ENCODE results near the gene ZDHHC21.
"Not testable (repeated sequence)": the region's sequence is repeated elsewhere in the genome, so short reads cannot be mapped to it uniquely, and the experiment has no call there.

The ZDHHC21 gene

DNA sequence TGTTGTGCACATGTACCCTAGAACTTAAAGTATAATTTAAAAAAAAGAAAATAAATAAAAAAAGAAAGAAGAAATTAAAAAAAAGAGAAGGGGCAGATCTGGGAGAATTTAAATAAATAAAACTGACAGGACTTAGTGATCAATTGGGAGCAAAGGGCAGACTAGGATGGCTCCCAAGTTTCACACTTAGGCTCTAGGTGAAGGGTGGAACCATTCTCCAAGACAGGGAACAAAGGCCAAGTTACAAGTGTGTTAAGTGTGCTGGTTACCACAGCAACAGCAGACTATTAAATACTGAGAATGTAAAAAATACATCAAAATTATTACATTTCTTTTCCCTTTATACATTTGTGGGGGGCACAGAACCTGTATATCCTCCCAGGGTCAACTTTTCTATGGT lies 7.1 kb downstream of the ZDHHC21 start:
- DNase-seq (ENCODE audit: extremely low read depth in 1 of 2, low read depth in 1 of 2), result no peak

DNA sequence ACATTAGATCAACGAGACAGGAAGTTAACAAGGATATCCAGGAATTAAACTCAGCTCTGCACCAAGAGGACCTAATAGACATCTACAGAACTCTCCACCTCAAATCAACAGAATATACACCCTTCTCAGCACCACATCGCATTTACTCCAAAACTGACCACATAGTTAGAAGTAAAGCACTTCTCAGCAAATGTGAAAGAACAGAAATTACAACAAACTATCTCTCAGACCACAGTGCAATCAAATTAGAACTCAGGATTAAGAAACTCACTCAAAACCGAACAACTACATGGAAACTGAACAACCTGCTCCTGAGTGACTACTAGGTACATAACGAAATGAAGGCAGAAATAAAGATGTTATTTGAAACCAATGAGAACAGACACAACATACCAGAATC lies 10.6 kb downstream of the ZDHHC21 start:
- DNase-seq (ENCODE audit: extremely low read depth in 1 of 2, low read depth in 1 of 2), result not testable (repeated sequence)

DNA sequence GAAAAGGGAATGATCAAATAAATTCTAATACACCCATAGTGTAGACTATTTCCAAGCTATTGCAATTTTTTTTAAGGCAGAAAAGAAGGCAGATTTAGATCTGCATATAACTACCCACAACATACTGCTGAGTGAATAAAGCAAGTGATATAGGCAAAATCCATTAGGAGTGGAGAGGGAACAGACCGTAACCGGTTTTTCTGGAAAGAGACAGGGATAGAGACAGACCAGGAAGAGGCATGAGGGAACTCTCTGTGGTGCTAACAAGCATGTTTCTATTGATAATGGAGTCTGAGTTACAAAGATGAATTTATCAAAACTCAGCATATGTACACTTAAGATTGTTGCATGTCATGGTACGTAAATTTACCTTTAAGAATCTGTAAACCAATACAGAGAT lies 14.5 kb downstream of the ZDHHC21 start:
- no peak for DNase-seq (ENCODE audit: extremely low read depth in 1 of 2, low read depth in 1 of 2)

DNA sequence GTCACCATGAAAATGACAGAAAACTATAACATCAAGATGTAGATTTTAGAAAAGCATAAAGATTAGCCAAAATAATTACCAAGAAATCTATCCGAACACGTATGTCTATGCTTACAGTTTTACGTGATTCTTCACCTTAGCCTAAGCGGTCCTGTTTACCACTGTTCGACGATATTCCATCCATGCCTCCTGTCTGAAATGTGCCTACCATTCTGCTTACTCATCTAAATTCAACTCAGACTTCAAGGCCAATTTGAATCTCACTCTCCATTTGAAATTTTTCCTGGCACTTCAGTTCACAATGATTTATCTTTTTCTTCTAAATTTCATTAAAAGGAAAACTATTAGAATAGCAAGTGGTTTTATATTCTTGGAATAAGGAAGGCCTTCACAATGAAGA lies 15.4 kb downstream of the ZDHHC21 start:
- no peak for DNase-seq (ENCODE audit: extremely low read depth in 1 of 2, low read depth in 1 of 2)

DNA sequence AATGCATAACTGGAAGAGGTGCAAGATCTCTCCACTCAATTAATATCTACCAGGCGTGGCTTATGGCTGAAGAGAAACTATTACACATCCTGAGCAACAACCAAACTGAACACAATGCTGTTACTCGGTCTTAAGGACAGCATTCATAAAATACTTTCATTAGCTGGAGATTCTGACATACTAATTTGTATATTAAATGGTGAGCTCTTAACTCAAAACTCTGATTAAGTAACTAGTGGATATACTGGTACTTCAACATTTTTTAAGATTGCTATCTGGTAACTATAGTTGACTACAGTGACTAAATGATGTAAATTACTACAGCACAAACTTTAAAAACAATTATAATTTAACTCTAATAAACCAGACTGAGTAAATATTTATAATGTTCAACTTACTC lies 15.8 kb downstream of the ZDHHC21 start:
- DNase-seq (ENCODE audit: extremely low read depth in 1 of 2, low read depth in 1 of 2), result no peak

DNA sequence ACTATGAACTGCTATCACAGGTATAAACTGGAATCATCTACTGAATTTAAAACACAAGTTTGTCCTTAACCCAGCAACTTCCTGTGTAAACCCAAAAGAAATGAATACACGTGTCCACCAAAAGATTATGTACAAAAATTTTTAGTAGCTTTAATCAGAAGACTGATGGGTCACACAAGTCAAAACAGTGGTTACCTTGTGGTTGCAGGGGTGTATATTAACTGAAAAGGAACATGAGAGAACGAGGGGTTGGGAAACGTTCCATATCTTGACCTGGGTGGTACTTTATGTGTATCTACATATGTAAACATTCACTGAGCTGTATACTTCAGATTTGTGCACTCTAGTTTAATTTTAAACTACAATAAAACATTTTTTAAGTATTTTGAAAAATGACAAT lies 18.6 kb downstream of the ZDHHC21 start:
- DNase-seq (ENCODE audit: extremely low read depth in 1 of 2, low read depth in 1 of 2), result no peak

DNA sequence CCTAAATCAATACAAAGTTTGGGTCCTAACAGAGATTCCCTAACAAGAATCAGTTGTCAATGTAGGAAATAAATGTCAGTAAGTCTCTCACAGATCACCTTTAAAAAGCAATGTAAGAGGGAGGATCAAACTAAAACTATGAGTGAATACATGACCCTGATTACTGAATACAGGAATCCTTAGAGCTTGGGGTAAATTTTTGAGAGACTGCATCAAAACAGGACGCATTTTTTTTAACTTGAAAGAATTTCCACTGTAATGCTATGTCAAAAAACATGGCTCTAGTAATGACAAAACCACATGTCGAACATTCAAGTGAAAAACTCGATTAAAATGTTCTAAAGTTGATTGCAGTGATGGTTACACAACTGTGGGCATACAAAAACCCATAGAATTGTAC lies 21.9 kb downstream of the ZDHHC21 start:
- no peak for DNase-seq (ENCODE audit: extremely low read depth in 1 of 2, low read depth in 1 of 2)

DNA sequence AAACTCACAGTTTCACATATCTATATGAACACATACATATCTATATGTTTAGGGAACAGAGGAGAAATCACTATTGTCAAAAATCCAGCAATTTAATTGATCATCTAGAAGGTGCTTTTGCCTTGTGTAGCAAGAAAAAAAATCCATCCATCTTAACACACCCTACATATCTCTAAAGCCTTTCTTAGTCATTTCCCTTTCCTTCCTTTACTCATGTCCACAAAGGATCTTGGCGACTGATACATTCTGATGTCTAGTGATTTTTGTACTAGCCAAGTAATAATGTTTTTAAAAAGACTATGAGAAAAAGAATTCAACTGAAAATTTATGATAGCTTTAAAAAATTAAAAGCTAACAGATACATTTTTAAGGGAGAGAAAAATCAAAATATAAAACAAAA lies 22.5 kb downstream of the ZDHHC21 start:
- DNase-seq (ENCODE audit: extremely low read depth in 1 of 2, low read depth in 1 of 2), result no peak

DNA sequence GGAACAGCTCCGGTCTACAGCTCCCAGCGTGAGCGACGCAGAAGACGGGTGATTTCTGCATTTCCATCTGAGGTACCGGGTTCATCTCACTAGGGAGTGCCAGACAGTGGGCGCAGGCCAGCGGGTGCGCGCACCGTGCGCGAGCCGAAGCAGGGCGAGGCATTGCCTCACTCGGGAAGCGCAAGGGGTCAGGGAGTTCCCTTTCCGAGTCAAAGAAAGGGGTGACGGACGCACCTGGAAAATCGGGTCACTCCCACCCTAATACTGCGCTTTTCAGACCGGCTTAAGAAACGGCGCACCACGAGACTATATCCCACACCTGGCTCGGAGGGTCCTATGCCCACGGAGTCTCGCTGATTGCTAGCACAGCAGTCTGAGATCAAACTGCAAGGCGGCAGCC lies 29.2 kb downstream of the ZDHHC21 start:
- DNase-seq (ENCODE audit: extremely low read depth in 1 of 2, low read depth in 1 of 2), result not testable (repeated sequence)

DNA sequence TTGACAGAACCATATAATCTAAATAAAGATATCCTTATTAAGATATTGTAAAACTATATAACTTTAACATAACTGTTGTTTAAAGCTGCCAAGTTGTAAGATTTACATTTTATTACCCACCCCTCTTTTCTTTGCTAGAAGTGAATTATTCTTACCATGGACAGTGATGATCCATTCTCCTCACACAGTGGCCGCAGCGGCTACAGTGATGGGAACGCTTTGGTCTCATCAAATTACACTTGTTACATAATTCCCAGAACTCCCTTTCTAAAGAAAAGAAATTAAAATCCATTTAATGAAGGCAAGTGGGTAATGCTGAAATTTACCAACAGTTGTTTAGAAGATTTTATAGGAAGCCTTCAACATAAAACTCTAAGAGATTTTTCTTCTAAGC lies 31.2 kb downstream of the ZDHHC21 start:
- no peak for DNase-seq (ENCODE audit: extremely low read depth in 1 of 2, low read depth in 1 of 2)

DNA sequence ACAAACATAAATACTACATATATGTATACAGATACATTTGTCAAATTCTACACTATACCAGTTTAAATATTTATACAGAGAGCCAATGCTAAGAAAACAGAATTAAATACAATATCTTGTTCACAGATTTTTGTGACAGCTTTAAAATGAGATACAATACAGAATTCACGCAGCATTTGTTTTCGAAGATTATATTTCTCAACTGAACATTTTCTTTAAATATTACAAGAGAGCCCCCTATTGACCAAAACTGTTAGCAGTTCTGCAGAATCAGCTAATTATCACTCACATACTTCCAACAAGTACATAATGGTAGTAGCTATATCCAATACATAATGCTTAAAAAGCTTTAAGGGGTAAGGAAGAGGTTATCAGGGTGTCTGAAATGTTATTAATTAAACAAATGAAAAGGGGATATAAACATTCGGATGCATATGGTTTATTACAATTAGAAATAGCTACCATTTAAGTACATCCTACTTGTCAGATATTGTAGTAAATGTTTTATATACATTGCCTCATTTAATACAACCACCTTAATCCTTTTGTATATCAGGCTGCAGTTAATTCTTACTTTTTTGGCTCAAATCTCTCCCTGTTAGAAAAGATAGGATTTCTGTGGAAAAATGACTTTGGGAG lies 31.7 kb downstream of the ZDHHC21 start:
- DNase-seq (ENCODE audit: extremely low read depth in 1 of 2, low read depth in 1 of 2), result no peak

DNA sequence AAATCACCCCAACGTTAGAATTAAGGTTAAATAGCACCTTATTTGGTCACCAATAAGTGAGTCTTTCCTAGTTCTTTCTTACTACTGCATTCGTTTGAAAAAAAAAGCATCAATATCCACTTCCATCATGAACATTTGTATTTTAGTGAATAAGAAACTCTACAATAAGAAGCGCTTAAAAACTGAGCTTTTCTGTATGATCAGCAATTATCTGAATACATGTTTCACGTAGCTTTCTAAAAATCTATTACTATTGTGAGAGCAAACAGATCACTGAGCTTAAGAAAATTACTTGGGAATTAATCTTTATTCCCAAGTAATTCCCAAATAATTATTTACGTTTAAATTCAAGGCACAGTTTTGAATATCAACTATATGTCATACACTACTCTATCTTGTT lies 32.5 kb downstream of the ZDHHC21 start:
- DNase-seq (ENCODE audit: extremely low read depth in 1 of 2, low read depth in 1 of 2), result no peak

DNA sequence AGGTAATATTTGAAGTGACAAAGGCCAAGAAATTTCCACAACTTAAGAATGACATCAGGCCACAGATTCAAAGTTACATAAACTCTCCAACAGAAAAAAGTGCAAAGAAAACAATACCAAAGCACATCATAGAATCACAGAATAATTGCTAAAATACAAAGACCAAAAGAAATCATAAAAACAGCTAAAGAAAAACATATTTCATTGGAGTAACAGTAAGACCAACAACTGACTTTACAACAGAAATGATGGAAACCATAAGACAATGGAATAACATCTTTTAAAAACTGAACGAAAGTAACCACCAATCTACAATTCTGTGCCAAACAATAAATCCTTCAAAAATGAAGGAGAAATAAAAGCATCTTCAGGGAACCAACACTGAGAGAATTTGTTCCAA lies 38.3 kb downstream of the ZDHHC21 start:
- no peak for DNase-seq (ENCODE audit: extremely low read depth in 1 of 2, low read depth in 1 of 2)

DNA sequence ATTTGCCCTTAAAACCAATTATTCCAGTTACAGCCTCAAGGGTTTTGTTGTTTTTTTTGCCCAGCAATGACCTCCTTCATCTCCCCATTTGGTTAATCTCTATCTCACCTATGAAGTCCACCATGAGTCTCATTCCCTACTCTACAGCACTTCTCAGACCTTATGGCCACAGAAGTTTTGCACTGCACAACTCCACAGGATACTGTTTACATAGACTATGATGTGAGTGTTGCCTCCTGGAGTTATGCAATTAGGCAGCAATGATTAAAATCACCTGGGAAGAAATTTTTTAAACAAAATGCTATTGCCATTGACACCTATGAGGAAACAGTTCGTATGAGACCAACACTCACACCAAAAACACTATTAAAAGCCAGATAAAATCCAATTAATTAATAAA lies 39.7 kb downstream of the ZDHHC21 start:
- no peak for DNase-seq (ENCODE audit: extremely low read depth in 1 of 2, low read depth in 1 of 2)

DNA sequence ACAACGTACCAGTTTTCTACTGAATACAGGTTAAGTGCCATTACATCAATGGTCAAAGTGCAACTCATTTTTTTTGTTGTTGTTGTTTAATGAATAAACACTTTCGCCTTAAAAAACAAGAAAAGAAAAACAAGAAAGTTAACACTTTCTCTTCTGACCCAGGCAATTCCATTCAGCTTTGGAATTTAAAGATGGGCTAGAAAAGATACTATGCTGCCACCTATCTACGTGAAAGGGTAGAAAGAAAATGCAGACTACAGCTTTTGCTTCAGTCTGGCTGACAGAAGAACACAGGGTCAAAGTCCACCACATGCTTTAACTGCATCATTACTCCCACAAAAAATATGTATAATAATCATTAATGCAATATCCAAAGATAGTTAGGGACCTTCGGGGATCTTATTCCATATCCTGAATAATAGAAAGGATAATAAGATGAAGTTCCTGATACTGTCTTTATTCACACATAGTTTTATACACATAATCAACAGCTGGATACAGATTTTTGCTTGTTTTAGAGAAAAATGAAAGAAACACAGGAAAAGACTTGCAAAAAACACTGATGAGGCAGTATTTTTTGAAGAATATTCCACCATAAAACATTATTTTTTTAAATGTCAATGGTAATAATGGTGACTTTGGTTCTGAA lies 40.4 kb downstream of the ZDHHC21 start:
- DNase-seq (ENCODE audit: extremely low read depth in 1 of 2, low read depth in 1 of 2), result no peak

DNA sequence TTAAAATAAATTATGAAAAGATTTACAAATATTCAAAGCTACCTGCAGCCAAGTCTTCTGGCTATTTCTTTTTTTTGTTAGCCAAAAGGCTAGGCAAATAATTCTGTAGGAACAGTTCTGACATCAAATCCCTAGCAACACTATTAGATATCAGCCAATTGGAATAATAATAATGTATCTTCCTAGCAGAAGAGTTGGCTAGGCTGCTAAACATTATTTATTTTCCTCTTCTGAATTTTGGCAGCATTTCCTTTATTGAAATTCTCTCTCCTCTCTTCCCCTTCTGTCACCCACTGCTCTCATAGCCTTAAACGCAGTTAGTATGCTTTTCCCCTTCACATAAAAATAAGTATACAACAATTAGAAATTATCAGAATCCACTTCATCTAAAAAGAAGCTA lies 42.6 kb downstream of the ZDHHC21 start:
- no peak for DNase-seq (ENCODE audit: extremely low read depth in 1 of 2, low read depth in 1 of 2)

DNA sequence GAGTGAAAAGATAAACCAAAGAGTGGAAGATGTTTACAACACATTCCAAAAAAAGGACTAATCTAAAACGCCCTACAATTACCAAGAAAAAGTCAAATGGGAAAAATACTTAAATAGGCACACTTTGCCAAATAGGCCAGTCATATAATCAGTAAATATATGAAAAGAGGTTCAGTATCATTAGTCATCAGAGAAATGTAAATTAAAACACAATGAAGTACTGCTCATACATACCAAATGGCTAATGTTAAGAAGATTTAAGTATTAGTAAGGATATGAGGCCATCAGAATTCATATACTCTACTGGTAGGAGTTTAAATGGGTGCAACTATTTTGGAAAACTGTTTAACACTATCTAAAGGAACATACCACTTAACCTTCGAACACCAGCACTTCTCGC lies 47.6 kb downstream of the ZDHHC21 start:
- DNase-seq (ENCODE audit: extremely low read depth in 1 of 2, low read depth in 1 of 2), result no peak

DNA sequence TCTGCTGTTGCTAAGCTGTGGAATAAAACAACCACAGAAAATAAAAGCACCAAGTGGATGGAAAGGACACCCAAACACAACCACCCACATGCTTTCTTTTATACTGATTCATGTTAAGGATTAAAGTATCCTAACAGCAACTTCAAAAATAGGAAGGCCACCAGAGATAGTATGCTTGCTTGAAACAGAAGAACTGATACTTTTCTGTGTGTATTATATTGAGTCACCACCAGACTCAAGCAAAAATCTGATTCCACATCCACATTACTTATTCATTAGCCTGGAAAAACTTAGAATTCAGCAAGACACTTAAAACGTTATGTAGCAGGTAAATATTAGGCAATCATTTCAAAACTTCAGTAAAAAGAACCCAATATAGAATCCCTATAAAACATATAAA lies 52.3 kb downstream of the ZDHHC21 start:
- DNase-seq (ENCODE audit: extremely low read depth in 1 of 2, low read depth in 1 of 2), result no peak

DNA sequence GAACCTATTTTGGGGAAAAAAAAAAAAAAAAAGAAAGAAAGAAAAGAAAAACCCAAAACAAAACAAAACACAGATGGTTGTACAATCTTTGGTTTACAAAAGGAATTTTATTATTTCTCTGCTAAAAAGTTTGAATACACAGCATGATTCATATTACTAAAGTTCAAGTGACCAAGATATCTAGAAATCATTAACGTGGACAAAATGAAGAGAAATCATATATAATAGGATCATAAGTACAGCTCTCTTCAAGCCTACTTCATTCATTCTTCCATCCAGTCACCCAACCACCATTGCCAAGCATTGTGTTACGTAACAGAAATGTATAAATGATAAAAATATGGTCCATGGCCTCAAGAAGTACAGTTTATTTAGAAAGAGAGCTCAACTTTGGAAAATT lies 52.9 kb downstream of the ZDHHC21 start:
- DNase-seq (ENCODE audit: extremely low read depth in 1 of 2, low read depth in 1 of 2), result no peak

DNA sequence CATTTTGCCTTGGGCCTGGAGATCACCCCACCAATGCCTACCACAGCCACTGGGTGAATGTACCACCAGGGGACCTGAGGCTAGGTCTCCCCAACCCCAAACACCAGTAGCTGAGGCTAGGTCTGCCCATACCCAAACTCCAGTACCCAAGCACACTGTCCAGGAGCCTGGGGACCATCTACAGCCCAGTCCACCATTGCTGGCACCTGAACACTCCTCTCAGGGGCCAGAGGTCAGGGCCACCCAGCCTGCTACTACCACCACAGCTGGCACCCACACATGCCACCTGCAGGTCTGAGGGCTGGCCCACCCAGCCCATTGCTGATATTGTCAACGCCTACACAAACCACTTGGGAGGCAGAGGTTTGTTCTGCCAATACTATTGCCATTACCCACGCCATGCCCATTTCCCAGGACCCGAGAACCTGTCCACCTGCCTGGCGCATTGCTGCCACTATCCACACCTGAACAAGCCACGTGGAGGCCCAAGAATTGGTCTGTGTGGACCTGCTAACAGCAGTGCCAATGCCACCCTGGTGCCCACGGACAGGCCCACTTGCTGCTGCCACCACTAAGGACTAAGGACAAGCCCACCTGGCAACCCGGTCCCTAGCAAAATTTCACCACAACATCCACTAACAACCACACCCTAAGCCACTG lies 59.2 kb downstream of the ZDHHC21 start:
- DNase-seq (ENCODE audit: extremely low read depth in 1 of 2, low read depth in 1 of 2), result no peak

DNA sequence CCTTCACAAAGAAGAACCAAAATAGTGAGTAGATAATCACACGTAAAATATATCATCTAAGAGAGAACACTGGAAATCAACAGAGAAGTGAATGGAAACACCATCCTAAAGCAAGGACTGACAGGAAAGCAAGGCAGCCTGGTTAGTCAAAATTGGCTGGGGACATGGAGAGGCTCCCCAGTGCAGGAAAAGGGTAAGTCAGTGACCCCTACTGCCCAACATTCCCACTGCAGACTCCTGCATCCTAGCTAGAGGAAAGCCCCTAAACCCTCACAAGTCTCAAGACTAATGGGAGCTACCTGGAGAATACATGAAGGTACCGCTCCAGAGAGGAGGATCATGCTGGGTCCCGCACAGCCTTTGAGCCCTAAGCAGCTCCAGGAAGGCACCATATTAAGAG lies 60.1 kb downstream of the ZDHHC21 start:
- DNase-seq (ENCODE audit: extremely low read depth in 1 of 2, low read depth in 1 of 2), result no peak

DNA sequence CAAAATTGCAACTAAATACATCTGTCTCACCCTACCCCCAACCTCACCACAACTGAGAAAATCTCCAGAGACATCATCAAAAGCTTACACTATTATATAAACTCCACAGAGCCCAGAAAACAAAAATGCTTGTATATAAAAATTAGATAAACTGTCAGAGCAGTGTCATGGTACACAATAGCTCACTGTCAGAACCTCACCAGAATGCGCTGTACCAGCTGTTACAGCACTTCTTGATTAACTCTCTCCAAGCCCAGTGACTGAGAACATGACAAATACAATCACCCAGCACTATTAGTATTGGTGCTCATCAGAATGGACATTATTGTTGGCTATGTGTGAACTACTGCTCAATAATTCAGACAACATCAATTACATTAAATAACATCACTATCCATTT lies 65.7 kb downstream of the ZDHHC21 start:
- DNase-seq (ENCODE audit: extremely low read depth in 1 of 2, low read depth in 1 of 2), result no peak

All from stimulated activated CD8-positive, alpha-beta memory T cell treated with anti-CD3 and anti-CD28 coated beads, Interleukin-7, amount 100 ng/mL, for 48 hours (primary cell).